ENCODE data around the gene CEP85L. TPM values are rescaled to one million over a fixed set of nuclear protein-coding genes. Genes with fewer than 3 reads are reported as not detected.
A peak's percentile ranks its signal among the peaks of the same experiment; 100 is the strongest.

CEP85L gene
- total RNA-seq, 1 experiment from 2014 or later = 2.8 TPM

DNA sequence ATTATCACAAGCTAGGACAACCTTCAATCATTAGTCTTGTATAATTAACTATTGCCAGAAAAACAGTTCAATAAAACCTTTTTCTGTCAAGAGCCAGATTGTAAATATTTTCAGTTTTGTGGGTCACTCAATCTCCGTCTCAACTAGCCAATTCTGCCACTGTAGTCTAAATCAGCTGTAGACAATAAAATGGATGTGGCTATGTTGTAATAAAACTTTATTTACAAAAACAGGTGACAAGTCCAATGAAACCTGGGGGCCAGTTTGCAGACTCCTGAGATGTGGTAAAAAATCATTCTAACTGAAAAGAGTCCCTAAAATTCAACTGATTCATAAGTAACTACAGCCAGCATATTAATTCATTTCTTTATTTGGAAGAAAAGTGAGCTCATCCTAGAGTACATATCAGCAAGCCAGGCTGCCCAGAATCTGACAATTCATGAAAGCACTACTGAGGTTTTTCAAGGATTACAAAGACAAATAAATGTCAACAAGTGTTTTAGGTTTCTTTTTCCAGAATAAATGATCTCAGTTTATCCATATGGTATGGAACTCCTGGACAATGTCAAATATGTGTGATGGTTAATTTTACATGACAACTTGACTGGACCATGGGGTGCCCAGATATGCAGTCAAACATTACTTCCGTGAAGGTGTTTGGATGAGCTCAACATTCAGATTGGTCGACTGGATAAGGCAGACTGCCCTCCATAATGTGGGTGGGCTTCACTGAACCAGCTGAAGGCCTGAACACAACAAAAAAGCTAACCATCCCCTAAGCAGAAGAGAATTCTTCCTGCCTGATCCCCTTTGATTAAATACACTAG is 15.3 kb downstream of the CEP85L start:
- in situ Hi-C loops (cut with HindIII; ENCODE audit: low pct_unique_long_range_greater_than_20kb, low sequenced_read_pairs) = no loop called here
- DNase-seq (ENCODE audit: low read depth) = no peak

DNA sequence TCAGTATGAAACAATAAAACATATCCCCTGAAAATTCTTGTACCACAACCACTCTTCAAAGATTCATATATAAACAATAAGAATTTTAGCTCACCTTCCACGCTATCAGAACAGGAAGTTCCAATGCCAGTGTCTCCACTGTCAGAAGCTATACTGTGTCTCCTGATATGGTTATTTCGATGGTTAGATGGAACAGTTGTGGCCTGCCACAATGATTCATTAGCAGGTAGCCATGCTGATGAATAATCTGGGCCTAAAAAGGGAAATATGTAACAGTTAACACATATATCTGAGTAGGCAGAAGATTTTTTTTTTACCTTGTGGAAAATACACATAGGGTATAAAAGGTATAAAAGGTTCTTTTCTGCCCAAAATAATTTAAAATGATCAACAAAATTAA is 19.0 kb downstream of the CEP85L start:
- in situ Hi-C loops (cut with HindIII; ENCODE audit: low pct_unique_long_range_greater_than_20kb, low sequenced_read_pairs) = no loop called here
- DNase-seq (ENCODE audit: low read depth) = no peak

DNA sequence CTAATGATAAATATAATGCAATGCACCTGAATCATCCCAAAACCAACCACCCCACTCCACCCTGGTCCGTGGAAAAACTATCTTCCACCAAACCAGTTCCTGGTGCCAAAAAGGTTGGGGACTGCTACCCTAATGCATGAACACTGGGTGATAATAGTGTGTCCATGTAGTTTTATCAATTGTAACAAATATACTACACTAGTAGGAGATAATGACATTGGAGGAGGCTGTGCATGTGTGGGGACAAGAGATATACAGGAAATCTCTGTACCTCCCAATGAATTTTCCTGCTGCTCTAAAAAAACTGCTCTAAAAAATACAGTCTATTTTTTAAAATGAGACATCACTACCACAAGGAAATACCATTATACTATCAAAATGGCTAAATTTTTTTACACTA is 20.5 kb downstream of the CEP85L start:
- no peak for DNase-seq (ENCODE audit: low read depth)
- in situ Hi-C loops (cut with HindIII; ENCODE audit: low pct_unique_long_range_greater_than_20kb, low sequenced_read_pairs) = no loop called here

DNA sequence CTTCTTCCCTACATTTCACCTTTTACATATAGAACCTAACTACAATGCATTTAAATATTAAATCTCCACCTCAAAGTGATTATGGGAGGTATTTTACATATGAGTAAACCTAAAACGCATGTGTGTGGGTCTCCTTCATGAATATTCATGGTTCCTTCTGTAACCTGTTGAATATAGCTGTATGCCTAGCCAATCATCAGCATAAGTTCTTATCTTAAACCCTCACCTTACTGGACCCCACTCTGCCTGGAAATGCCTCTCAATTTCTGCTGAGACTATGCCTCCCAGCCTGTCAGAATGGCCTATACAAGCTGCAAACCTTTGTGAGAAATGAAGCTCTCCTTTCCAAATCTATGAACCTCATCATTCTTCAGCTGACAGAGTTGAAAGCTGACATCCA is 21.3 kb downstream of the CEP85L start:
- DNase-seq (ENCODE audit: low read depth) = no peak
- in situ Hi-C loops (cut with HindIII; ENCODE audit: low pct_unique_long_range_greater_than_20kb, low sequenced_read_pairs) = no loop called here

DNA sequence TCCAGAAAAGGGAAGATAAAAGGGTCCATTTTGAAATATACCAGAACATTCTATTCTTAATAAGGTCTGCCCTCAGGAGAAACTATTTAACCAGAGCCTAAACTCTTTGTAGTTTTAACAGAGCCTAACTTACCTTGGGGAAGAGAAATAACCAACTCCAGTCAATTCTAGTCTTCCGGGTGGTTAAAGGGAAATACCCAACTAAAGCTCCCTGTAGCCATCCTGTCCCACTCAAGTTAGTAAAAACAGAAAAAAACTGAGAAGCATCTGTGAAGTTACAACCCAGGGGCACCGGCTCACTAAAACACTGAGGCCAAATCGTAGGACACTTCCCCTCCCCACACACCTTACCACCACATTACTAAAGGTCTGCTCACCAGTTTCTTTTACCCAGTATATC is 23.7 kb downstream of the CEP85L start:
- no peak for DNase-seq (ENCODE audit: low read depth)
- in situ Hi-C loops (cut with HindIII; ENCODE audit: low pct_unique_long_range_greater_than_20kb, low sequenced_read_pairs) = no loop called here

DNA sequence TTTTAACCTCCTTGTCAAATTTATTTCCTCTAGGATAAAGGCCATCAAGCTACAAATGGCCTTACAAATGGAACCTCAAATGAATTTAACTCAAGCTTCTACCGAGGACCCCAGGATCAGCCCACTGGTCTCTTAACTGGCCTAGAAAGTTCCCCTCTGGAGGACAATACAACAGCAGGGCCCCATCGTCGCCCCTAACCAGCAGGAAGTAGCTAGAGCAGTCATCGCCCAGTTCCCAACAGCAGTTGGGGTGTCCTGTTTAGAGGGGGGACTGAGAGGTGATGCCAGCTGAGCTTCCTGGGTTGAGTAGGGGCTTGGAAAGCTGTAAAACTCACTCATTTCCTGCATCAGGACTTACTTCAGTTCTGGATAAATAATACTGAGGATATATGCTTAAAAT is 25.6 kb downstream of the CEP85L start:
- in situ Hi-C loops (cut with HindIII; ENCODE audit: low pct_unique_long_range_greater_than_20kb, low sequenced_read_pairs) = no loop called here
- no peak for DNase-seq (ENCODE audit: low read depth)

DNA sequence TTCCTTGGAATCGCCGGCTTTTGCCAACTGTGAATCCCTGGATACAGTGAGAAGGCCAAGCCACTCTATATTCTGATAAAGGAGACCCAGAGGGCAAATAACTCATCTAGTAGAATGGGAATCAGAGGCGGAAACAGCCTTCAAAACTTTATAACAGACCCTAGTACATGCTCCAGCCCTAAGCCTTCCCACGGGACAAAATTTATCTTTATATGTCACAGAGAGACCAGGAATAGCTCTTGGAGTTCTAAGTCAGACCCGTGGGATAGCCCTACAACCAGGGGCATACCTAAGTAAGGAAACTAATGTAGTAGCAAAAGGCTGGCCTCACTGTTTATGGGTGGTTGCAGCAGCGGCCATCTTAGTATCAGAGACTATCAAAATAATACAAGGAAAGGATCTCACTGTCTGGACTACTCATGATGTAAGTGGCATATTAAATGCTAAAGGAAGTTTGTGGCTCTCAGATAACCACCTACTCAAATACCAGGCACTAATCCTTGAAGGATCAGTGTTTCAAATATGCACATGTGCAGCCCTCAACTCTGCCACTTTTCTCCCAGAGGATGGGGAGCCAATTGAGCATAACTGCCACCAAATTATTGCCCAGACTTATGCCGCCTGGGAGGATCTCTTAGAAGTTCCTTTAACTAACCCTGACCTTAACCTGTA is 29.5 kb downstream of the CEP85L start:
- no peak for DNase-seq (ENCODE audit: low read depth)
- in situ Hi-C loops (cut with HindIII; ENCODE audit: low pct_unique_long_range_greater_than_20kb, low sequenced_read_pairs) = no loop called here

DNA sequence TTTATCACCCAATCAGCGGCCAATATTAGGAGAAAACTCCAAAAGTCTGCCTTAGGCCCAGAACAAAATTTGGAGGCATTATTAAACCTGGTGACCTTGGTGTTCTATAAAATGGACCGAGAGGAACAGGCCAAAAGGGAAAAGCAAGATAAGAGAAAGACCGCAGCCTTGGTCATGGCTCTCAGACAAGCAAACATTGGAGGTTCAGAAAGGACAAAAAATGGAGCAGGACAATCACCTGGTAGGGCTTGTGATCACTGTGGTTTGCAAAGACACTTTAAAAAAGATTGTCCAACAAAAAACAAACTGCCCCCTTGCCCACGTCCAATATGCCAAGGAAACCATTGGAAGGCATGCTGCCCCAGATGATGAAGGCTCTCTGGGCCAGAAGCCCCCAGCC is 31.2 kb downstream of the CEP85L start:
- no peak for DNase-seq (ENCODE audit: low read depth)
- in situ Hi-C loops (cut with HindIII; ENCODE audit: low pct_unique_long_range_greater_than_20kb, low sequenced_read_pairs) = no loop called here

DNA sequence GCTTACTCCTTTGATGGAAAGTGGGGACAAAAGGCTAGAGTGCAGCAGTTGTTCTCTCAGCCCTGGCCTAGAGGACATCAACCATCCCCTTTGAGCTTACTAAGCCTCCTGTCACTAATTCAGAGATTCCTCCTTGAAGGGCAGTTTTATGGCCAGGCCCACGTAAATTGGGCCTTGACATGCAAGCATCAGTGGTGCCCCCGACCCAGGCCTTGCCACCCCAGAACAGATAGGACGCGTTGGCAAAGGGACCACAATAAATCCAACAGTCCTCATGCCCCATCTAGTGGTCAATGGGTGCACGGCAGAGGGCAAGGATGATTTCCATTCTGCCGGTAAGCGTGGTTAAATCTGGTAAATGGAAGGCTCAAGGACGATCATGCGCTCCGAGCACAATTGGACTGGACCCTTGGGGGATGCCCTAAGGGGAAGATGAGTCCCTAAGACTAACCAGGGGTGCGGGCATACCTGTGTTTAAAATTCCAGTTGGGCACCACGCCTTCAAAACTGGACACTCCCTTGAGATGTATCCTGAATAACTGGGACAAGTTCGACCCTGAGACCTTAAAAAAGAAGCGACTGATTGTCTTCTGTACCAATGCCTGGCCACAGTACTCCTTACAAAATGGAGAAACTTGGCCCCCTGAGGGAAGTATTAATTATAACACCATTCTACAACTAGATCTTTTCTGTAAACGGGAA is 32.6 kb downstream of the CEP85L start:
- DNase-seq (ENCODE audit: low read depth) = peak; percentile 17
- in situ Hi-C loops (cut with HindIII; ENCODE audit: low pct_unique_long_range_greater_than_20kb, low sequenced_read_pairs) = no loop called here

DNA sequence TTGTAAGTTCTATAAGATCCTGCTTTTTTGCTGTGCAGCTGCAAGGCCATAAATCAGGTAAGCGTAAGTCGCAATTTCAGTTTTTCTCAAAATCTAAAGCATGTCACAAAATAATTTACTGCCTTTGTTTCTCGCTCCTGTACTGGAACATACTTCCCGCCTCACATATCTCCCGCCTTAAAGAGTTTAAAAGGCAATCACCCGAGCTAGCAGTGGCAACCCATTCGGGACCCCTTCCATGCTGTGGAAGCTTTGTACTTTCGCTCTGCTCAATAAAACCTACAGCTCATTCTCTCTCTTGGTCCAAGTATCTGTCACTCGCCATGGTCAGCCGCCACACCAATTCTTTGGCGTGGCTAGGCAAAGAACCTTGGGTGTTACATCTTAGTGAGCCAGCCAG is 34.0 kb downstream of the CEP85L start:
- in situ Hi-C loops (cut with HindIII; ENCODE audit: low pct_unique_long_range_greater_than_20kb, low sequenced_read_pairs) = no loop called here
- DNase-seq (ENCODE audit: low read depth) = no peak

DNA sequence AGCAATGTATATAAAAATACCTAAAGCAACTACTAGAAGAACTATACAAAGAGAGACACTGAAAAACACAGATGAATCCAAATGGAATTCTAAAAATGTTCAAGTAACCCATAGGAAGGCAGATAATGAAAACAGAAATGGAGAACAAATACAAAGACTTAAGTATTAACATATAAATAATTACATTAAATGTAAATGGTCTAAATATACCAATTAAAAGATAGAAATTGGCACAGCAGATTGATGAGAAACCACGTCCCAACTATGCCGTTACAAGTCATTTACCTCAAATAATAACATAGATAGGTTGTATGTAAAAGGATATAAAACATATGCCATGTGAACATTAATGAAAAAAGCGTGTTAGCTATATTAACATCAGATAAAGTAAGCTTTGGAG is 40.1 kb downstream of the CEP85L start:
- DNase-seq (ENCODE audit: low read depth) = no peak
- in situ Hi-C loops (cut with HindIII; ENCODE audit: low pct_unique_long_range_greater_than_20kb, low sequenced_read_pairs) = no loop called here

DNA sequence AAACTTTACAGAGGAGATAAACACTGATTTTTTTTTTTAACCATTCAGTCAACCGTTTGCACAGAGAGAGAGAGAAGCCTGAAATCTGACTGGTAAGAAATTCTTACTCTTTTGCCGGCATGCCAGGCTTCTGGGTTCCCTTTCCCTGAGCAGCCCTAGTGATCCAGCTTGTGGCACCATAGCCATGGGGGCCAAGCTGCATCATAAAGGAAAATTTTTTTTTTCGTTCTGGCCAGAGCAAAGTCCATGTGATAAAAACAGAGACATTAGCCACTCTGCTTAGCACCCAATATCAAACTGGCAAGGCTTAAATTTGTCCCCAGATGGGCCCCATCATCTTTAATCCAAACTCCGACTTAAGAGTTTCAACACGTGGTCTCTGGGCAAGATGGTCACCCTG is 44.5 kb downstream of the CEP85L start:
- in situ Hi-C loops (cut with HindIII; ENCODE audit: low pct_unique_long_range_greater_than_20kb, low sequenced_read_pairs) = no loop called here

DNA sequence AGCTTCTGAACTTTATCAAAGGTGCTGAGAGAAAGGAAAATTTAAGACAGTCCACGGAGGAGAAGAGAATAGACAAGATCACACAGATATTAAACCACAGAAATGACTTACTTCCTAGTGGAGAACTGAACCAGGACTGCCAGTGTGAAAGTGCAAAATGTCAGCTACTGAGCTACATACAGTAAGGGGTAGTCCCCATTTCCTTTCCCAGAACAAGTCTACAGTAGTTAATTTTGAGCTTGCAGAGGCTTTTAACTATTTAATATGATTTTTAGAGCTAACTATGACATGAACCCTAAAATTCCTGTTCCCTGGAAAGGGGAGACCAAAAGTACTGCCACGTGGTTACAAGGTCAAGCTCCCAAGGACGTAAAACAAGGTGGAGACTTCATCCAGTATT is 45.1 kb downstream of the CEP85L start:
- no peak for DNase-seq (ENCODE audit: low read depth)
- in situ Hi-C loops (cut with HindIII; ENCODE audit: low pct_unique_long_range_greater_than_20kb, low sequenced_read_pairs) = no loop called here

More for the DNA sequence above, 44.5 kb downstream of the CEP85L start:
- no peak for DNase-seq (ENCODE audit: low read depth)

DNA sequence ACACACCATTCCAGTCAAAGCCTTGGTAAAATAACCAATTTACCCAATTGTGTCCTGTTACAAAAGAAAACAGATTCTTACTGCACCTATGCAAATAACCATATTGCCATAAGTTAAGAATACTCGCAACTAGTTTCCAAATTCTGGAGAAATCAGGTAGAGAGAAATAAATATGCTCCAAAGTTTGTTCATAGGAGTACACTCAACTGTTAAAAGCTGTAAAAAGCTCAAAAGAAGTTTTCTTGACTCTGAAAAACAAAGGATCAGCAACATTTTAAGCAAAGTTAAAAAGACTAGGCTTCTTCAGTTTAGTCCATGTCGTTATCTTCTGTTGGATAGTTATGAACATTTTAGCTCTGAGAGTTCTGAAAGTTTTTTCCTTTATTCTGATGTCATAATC is 48.0 kb downstream of the CEP85L start:
- DNase-seq (ENCODE audit: low read depth) = no peak
- in situ Hi-C loops (cut with HindIII; ENCODE audit: low pct_unique_long_range_greater_than_20kb, low sequenced_read_pairs) = no loop called here

DNA sequence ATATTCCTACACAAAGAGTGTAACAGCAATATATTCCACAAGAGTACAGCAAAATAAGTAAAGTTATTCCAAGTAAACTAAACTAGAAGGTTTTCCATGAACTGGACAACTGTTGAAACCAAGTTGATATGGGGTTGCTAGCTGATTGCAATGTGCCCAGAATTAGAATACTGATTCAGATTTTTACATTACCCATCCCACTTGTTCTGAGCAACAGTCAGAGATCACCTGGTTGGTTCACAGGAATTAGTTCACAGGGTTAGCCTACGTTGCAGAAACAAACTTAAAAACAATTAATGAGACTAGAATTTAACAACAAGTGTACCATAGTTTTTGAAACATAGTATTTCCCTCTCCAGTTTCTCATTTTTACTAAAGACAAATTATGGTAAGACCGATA is 49.1 kb downstream of the CEP85L start:
- in situ Hi-C loops (cut with HindIII; ENCODE audit: low pct_unique_long_range_greater_than_20kb, low sequenced_read_pairs) = no loop called here
- DNase-seq (ENCODE audit: low read depth) = no peak

DNA sequence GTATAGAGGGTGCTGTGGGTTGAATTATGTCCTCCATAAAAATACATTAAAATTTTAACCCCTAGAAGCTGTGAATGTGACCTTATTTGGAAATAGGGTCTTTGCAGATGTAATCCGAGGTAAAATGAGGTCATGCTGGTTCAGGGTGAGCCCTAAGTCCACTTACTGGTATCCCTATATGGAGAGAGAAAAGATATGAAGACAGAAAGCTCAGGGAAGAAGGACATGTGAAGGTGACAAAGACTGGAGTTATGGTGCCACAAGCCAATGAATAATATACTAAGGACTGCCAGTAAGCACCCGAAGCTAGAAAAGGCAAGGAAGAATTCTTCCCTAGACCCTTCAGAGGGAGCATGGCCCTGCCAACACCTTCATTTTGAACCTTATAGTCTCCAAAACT is 53.1 kb downstream of the CEP85L start:
- no peak for DNase-seq (ENCODE audit: low read depth)
- in situ Hi-C loops (cut with HindIII; ENCODE audit: low pct_unique_long_range_greater_than_20kb, low sequenced_read_pairs) = no loop called here

DNA sequence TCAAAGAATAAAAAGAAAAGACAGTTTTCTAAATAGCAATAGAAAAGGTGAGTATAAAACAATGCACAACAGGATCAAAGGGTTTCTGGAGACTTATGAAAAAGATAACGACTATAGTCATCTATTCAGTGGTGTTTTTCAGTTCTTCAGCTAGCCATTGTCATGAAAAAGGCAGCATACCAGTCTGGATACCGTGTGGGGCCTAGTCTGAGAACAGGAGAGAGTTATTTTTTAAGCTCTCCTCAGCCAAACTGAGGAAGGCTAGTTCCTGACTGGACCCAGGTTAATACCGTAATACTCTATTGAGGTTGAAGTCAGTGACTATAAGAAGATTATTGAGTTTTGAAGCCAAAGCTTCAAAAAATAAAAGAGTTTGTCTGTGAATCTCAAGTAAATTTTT is 53.8 kb downstream of the CEP85L start:
- DNase-seq (ENCODE audit: low read depth) = no peak
- in situ Hi-C loops (cut with HindIII; ENCODE audit: low pct_unique_long_range_greater_than_20kb, low sequenced_read_pairs) = no loop called here

DNA sequence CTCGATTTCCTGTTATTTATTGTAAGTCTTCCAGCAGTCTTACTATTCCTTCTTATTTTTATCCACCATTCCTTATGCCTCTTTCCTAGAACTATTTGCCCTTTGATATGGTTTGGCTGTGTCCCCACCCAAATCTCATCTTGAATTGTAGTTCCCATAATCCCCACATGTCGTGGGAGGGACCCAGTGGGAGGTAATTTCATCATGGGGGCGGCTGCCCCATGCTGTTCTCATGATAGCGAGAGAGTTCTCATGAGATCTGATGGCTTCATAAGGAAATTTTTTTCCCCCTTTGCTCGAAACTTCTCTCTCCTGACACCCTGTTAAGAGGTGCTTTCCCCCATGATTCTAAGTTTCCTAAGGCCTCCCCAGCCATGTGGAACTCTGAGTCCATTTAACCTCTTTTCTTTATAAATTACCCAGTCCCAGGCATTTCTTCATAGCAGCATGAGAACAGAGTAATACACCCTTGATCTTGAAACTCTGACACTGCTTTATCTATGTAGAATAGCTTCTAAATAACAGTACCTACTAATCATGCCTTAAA is 54.5 kb downstream of the CEP85L start:
- no peak for DNase-seq (ENCODE audit: low read depth)
- in situ Hi-C loops (cut with HindIII; ENCODE audit: low pct_unique_long_range_greater_than_20kb, low sequenced_read_pairs) = no loop called here

DNA sequence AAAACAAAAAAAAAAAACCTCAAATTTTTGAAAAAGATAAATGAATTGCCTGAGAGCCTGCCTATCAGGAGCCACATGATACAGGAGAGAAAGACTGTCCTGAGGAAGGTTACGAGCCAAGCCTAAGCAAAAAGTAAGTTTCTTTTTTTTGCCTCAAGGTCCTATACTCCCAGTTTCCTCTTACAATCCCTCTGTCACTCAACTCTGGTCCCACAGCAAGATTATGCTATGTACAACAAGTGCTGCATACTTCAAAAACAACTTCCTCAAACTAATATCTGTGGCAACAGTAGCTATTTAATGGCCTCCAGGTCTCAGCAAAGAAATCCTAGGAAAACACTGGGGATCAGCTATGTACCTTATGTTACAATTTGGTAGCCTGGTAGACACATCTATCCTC is 56.5 kb downstream of the CEP85L start:
- DNase-seq (ENCODE audit: low read depth) = no peak
- in situ Hi-C loops (cut with HindIII; ENCODE audit: low pct_unique_long_range_greater_than_20kb, low sequenced_read_pairs) = no loop called here

Measured in Caki2 (cell line).